ENCODE results near the gene HOXC13.

GRCh38 chr12:53928054-53928835, 10.4 kb upstream of the HOXC13 start:
- TF ChIP-seq EZH2 (IDR thresholded peaks at IDR 0.05; ENCODE audit: low read length) (peak; percentile 84), CTCF (optimal IDR thresholded peaks at IDR 0.05 in 1 of 3, IDR thresholded peaks at IDR 0.05 in 1 of 3, conservative IDR thresholded peaks at IDR 0.05 in 1 of 3; ENCODE audit: extremely low read depth in 1 of 3, insufficient read depth in 2 of 3, low read length in 3 of 3) (no peak)

All from keratinocyte (primary cell).